G401 (cell line): ENCODE data around the gene PDE6H. TPM values are rescaled to one million over a fixed set of nuclear protein-coding genes. Genes with fewer than 3 reads are reported as not detected.

Experiments used
- DNase-seq: peaks from one replicate; pipeline ENCODE4 v3.0.0-alpha.2; 2015; ENCODE audit warnings: low spot score
- in situ Hi-C: cut with HindIII; loops from 2 replicates; pipeline ENCODE4 v1.10.0; 2016; ENCODE audit warnings: low sequenced_read_pairs, mixed read lengths
- total RNA-seq: library from RNA; depleted of rRNA; stranded (reverse); fragments of >200 nt; shearing (Covaris generic); gene quantifications from 2 replicates; pipeline ENCODE4 v1.2.3, GENCODE V29; 2014

PDE6H gene
- total RNA-seq, 1 experiment from 2014 or later, result not detected

DNA sequence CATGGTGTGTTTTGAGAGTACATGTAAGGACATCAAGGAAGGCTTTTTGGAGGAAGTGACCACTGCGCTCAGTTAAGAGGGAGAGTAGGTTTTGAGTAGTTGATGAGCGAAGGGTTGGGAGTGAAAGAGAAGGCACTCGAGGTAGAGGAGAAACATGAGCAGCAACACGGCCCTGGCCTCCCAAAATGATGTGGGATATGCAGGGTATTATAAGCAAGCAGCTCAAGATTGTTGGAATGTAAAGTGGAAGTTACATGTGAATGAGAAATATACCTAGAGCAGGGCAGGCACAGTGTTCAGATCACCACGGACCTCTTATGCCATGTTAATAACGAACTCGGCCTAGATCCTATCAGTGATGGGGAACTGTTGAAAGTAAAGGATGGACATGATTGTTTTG lies 9.3 kb upstream of the PDE6H start:
- in situ Hi-C loops, result no loop called here
- no peak for DNase-seq

DNA sequence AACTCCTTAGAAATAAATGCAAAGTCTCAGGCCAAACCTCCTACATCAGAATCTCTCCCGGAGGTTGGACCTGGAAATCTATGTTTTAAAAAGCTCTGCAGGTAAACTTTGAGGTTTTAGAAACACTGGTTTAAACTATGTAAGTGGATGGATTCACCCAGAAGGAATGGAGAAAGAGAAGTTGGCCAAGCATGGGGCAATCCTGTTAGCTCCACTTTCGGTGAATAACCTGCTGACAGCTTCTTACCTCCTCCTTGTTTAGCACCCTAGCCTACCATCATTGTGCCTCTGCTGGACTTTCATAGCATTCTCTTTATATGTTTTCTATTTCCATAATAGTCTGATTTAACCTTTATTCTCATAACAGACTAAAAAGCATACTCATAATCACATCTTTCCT lies 8.4 kb upstream of the PDE6H start:
- in situ Hi-C loops, result no loop called here

GRCh38 chr12:14965221-14965620 lies 7.6 kb upstream of the PDE6H start:
- in situ Hi-C loops, result no loop called here
- DNase-seq, result no peak

More for the DNA sequence above, 8.4 kb upstream of the PDE6H start:
- no peak for DNase-seq

- DNase-seq, result no peak
- in situ Hi-C loops, result no loop called here
Measured at GRCh38 chr12:14968478-14968877, 4.4 kb upstream of the PDE6H start.

- in situ Hi-C loops, result no loop called here
- no peak for DNase-seq
Measured at GRCh38 chr12:14970473-14970872, 2.4 kb upstream of the PDE6H start.

DNA sequence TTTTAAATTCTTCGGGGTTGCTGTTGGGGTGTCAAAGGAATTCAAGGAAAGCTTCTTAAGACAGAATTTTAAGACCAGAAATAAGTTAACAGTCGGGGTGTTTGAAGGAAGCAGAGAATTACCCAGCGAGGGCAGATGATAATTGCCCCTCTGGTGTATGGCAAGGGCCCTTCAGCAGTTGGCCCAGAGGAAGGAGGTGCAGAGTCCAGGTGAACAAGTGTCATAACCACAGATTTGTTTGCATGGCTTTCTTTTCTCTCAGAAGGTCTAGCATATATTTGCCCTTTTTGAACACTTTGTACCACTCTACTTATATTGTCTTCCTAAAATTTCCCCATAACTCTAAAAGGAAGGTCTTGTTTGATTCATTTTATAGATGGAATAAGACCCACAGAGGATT lies 1.8 kb downstream of the PDE6H start:
- in situ Hi-C loops, result no loop called here
- DNase-seq, result no peak

DNA sequence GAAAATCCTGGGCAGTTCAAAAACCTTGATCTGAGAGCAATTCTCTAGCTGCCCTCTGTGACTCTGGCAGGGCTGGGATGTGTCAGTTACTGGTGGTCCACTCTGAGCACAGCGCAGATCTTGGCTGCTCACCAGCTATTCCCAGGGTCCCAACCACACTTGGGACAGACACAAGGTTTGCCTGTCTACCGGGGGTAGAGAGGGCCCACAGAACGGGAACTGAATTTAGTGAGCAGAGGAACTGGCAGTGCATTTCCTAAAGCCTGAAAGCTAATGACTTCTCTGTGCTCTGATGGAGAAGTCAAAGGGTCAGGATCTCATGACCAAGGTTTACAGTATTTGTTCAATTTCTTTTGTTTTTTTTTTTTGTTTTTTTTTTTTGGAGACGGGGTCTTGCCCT lies 2.6 kb downstream of the PDE6H start:
- DNase-seq, result no peak
- in situ Hi-C loops, result no loop called here

- DNase-seq, result no peak
- in situ Hi-C loops, result no loop called here
Measured at GRCh38 chr12:14976658-14977057, 3.8 kb downstream of the PDE6H start.

GRCh38 chr12:14979468-14979867 lies 6.6 kb downstream of the PDE6H start:
- in situ Hi-C loops, result no loop called here
- DNase-seq, result no peak

DNA sequence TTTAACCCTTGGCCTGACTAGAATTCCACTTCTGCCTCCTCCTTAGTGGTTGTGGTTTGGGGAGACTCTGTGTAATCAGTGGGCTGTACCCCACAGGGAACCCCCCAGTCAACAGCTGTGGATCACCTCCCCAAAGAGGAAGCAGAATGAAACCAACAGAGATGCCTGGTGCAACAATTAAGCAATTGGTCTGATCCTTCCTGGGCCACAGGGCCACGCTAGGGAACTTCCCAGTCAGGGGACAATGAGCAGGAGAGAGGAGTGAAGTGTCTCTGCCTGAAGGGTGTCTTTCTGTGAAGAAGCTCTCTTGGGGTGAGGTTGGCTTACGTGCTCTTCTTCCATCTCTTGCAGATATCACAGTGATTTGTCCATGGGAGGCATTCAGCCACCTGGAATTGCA lies 8.2 kb downstream of the PDE6H start:
- no peak for DNase-seq
- in situ Hi-C loops, result no loop called here

- in situ Hi-C loops, result no loop called here
- no peak for DNase-seq
Measured at GRCh38 chr12:14982562-14982961, 9.7 kb downstream of the PDE6H start.

DNA sequence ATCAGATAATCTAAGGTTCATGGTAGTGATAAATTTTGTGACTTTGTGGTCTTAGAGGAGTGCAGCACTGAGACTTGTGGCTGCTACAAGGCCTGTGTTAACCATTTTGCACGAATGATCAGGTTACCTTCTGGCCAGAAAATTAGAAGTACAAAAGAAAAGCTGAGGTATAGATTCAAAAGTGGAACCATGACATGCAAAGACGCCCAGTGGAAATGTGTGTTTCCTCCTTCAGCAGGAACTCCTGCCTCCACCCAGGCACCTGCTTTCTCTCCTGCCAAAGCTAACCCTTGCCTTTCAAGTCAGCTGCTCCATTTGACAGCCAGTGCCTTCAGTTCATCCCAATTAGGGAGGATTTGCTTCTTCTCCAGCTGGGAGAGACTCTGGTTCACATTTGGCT lies 10.1 kb downstream of the PDE6H start:
- in situ Hi-C loops, result no loop called here
- no peak for DNase-seq

DNA sequence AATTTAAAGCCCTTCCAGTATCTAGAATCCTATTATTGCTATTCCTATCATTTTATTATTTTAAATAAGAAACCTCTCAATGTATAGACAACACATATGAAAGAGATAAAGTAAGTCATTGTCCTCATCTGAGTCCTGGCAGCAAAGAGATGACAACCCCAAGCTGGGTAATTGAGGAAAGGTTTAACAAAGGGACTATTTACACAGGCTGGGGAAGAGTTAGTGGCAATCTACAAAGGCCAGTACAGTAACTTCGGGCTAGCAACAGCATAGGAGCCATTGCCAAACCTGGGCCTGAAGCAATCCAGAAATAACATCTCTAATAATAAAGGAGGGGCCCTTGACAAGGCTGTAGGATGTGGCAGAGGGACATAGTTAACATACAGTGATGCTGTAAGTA lies 11.2 kb downstream of the PDE6H start:
- in situ Hi-C loops, result no loop called here
- DNase-seq, result no peak

- in situ Hi-C loops, result no loop called here
Measured at GRCh38 chr12:14984766-14985285, 12.0 kb downstream of the PDE6H start.

GRCh38 chr12:14986449-14986848 lies 13.6 kb downstream of the PDE6H start:
- in situ Hi-C loops, result no loop called here

More at GRCh38 chr12:14984766-14985285, 12.0 kb downstream of the PDE6H start:
- DNase-seq, result no peak

DNA sequence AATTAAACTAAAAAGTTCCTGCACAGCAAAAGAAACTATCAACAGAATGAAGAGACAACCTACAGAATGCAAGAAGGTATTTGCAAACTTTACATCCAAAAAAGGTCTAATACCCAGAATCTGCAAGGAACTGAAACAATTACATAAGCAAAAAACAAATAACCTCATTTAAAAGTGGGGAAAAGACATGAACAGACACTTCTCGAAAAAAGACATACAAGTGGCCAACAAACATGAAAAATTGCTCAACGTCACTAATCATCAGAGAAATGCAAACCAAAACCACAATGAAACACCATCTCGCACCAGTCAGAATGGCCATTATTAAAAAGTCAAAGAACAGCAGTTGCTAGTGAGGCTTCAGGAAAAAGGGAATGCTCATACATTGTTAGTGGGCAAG lies 15.2 kb downstream of the PDE6H start:
- in situ Hi-C loops, result no loop called here
- no peak for DNase-seq

More at GRCh38 chr12:14986449-14986848, 13.6 kb downstream of the PDE6H start:
- DNase-seq, result no peak

DNA sequence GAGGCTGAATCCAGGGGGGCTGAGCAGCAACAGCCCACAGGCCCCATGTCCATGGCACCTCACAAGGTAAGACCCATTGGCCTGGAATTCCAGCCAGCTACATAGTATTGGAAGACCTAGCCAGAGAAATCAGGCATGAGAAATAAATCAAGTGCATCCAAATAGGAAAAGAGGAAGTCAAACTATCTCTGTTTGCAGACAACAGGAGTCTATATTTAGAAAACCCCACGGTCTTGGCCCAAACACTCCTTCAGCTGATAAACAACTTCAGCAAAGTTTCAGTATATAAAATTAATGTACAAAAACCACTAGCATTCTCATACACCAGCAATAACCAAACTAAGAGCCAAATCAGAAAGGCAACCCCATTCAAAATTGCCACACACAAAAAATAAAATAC lies 16.9 kb downstream of the PDE6H start:
- in situ Hi-C loops, result no loop called here
- DNase-seq, result no peak

GRCh38 chr12:14991069-14991468 lies 18.2 kb downstream of the PDE6H start:
- in situ Hi-C loops, result no loop called here
- DNase-seq, result no peak

GRCh38 chr12:14992673-14993072 lies 19.8 kb downstream of the PDE6H start:
- in situ Hi-C loops, result no loop called here
- DNase-seq, result no peak

DNA sequence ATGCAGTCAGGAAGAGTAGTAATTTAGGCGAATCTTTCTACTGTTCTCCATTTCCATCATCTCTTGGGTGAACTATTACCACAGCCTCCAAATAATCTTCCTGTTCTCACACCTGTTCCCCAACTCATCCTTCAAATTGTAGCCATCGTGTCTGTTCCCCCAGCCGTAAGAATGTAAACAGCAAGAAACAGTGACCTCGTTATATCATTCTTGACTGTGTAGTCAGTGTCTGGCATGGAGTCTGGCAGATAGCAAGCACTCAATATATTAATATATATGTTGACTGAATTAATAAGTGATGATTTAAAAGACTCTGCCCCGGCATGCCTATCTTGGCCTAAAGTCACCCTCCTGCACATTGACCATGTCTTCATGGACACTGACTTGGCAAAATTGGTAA lies 20.3 kb downstream of the PDE6H start:
- no peak for DNase-seq
- in situ Hi-C loops, result no loop called here

DNA sequence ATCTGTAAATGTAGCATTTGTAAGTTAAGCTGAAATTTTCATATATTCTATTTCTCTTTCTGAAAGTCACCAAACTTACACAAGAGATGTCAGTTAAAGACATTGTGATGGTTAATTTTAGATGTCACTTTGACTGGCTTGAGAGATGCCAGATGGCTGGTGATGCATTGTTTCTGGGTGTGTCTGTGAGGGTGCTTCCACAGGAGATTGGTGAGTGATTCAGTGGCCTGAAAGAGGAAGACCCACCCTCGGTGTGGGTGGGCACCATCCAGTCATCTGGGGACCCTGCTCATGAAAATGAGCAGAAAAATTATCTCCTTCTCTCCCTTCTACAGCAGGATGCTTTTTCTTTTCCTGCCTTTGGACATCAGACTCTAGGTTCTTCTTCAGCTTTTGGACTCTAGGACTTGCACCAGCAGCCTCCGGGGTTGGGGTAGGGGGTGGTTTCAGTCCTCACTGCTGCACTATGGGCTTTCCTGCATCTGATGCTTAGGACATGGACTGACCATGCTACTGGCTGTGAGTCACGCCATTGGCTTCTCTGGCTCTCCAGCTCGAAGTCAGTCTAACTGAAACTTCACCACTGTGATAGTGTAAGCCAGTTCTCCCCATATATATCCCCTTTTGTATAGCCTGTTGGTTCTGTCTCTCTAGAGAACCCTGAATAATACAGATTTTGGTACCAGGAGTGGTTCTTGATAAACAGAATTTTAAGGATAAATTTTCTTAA lies 20.9 kb downstream of the PDE6H start:
- in situ Hi-C loops, result no loop called here
- DNase-seq, result no peak
